ENCODE results near the gene ARHGAP6. TPM values are rescaled to one million over a fixed set of nuclear protein-coding genes. Genes with fewer than 3 reads are reported as not detected.

Gene ARHGAP6
- polyA plus RNA-seq, 1 experiment: 1.3 TPM

DNA sequence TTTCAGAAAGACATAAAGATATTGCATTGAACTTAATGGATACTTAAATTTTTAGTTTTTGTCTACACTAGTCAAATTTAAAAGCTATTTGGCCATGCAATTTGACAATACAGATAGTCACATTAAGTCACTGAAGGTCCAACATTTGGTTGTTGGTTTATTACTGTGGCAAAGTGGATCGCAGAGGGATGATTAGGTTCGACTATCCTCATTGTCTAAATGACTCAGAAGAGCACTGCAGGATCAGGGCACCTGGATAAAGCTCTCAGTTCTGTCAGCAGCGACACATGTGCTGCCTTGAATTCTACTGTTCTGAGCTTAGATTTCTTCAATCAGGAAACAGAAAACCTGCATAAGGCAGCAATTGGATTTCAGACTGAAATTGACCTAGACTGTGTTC is 241.8 kb downstream of the ARHGAP6 start:
- ChIA-PET CTCF (interaction anchor here (1.1 kb wide), 1 partner anchor 43 kb away, joined by 3 read pairs; no protein-coding TSS in a partner anchor), POLR2A (no interaction called here)
- Histone ChIP-seq H3K27me3 (ENCODE audit: control insufficient read depth, insufficient read depth, low read length) (no peaks in the 10 kb centered on the region), H3K36me3 (ENCODE audit: control insufficient read depth, insufficient read depth, low read length) (no peaks in the 10 kb centered on the region), H3K4me3 (ENCODE audit: low read depth, low read length) (no peak overlapping the region)
- TF ChIP-seq, protein P1, sequence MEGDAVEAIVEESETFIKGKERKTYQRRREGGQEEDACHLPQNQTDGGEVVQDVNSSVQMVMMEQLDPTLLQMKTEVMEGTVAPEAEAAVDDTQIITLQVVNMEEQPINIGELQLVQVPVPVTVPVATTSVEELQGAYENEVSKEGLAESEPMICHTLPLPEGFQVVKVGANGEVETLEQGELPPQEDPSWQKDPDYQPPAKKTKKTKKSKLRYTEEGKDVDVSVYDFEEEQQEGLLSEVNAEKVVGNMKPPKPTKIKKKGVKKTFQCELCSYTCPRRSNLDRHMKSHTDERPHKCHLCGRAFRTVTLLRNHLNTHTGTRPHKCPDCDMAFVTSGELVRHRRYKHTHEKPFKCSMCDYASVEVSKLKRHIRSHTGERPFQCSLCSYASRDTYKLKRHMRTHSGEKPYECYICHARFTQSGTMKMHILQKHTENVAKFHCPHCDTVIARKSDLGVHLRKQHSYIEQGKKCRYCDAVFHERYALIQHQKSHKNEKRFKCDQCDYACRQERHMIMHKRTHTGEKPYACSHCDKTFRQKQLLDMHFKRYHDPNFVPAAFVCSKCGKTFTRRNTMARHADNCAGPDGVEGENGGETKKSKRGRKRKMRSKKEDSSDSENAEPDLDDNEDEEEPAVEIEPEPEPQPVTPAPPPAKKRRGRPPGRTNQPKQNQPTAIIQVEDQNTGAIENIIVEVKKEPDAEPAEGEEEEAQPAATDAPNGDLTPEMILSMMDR (IDR thresholded peaks at IDR 0.05; ENCODE audit: insufficient read depth, low read depth, low read length): no peak
- DNase-seq (ENCODE audit: low read depth): no peak

DNA sequence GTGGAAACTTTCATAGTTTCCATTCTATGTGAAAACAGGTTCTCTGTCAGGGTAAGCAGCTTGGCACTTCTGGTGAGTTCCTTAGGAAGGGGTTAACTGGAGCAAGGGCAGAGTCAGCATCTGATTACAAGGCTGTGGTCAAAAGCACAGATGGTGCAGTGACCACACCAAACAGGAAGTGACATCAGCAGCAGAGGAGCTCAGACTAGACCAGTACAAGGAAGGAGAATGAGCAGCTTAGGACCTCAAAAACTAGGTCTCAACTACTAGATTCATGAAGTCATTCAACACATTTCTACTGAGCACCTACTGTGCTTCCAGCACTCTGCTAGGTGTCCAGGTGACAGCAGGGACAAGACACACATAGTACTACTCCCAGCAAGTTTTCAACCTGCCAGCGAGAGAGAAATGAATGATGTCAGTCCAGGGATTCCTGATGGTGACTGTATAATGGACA is 242.3 kb downstream of the ARHGAP6 start:
- DNase-seq (ENCODE audit: low read depth): no peak
- Histone ChIP-seq H3K27me3 (ENCODE audit: control insufficient read depth, insufficient read depth, low read length) (no peaks in the 10 kb centered on the region), H3K36me3 (ENCODE audit: control insufficient read depth, insufficient read depth, low read length) (no peaks in the 10 kb centered on the region), H3K4me3 (ENCODE audit: low read depth, low read length) (no peak overlapping the region)
- ChIA-PET CTCF (interaction anchor here (1.1 kb wide), 1 partner anchor 43 kb away, joined by 3 read pairs; no protein-coding TSS in a partner anchor), POLR2A (no interaction called here)
- TF ChIP-seq, protein P1 (IDR thresholded peaks at IDR 0.05; ENCODE audit: insufficient read depth, low read depth, low read length): no peak

DNA sequence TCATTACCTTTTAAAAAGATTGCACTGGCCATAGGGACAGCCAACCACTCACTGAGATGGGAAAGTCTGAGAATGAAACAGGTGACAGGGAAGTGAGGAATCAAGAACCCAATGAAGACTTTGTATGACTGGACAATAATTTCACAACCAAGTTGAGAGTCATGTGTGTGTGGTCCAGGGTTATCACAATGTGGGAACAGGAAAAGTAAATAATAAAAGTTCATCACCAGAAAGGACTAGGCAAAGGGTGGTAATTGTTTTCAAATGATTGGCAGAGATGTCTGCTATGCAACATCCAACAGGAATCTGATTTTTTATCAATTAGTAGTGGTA is 243.2 kb downstream of the ARHGAP6 start:
- no peaks in the 10 kb centered on the region for H3K27me3 ChIP-seq (ENCODE audit: control insufficient read depth, insufficient read depth, low read length)
- no peaks in the 10 kb centered on the region for H3K36me3 ChIP-seq (ENCODE audit: control insufficient read depth, insufficient read depth, low read length)
- POLR2A ChIA-PET: no interaction called here
- H3K4me3 ChIP-seq (ENCODE audit: low read depth, low read length): no peak overlapping the region
- no peak for DNase-seq (ENCODE audit: low read depth)
- CTCF ChIA-PET: interaction anchor here (1.1 kb wide), 1 partner anchor 20 kb away, joined by 3 read pairs; no protein-coding TSS in a partner anchor
- TF ChIP-seq, protein P1 (IDR thresholded peaks at IDR 0.05; ENCODE audit: insufficient read depth, low read depth, low read length): no peak

DNA sequence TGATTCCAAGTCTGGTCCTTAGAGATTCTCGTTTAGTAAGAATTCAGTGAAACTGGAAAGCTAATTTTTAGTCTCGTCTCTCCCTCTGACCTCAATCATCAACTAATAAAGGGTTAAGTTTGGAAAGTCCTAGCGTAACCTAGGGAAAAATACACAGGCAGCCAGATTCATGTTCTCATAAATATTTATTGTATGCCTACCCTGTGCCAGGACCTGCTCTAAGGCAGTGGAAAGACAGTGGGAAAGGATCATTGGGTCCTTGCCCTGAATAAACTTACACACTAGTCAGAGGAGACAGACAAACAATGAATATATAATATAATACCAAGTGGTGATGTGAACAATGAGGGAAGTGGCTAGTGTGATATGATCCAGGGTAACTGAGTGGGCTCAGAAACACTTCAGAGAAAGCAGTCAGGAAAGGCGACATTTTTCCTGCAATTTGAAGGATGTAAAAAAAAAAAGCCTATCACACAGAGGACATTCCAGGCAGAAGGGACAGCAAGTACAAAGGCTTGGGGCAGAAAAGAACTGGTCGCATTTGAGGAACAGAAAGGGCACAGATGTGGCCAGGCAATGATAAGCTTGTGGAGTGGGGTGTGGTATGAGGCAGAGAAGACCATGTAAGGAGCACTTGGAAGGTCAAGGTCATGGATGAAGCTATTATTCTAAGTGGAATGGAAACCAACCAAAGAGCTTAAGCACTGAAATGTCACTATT is 243.8 kb downstream of the ARHGAP6 start:
- POLR2A ChIA-PET: no interaction called here
- CTCF ChIA-PET: interaction anchor here (1.1 to 1.2 kb wide), 2 partner anchors 19 to 52 kb away, joined by 3 read pairs; no protein-coding TSS in a partner anchor
- TF ChIP-seq, protein P1 (IDR thresholded peaks at IDR 0.05; ENCODE audit: insufficient read depth, low read depth, low read length): no peak
- Histone ChIP-seq H3K27me3 (ENCODE audit: control insufficient read depth, insufficient read depth, low read length) (no peaks in the 10 kb centered on the region), H3K4me3 (ENCODE audit: low read depth, low read length) (no peak overlapping the region), H3K36me3 (ENCODE audit: control insufficient read depth, insufficient read depth, low read length) (no peaks in the 10 kb centered on the region)
- DNase-seq (ENCODE audit: low read depth): no peak

DNA sequence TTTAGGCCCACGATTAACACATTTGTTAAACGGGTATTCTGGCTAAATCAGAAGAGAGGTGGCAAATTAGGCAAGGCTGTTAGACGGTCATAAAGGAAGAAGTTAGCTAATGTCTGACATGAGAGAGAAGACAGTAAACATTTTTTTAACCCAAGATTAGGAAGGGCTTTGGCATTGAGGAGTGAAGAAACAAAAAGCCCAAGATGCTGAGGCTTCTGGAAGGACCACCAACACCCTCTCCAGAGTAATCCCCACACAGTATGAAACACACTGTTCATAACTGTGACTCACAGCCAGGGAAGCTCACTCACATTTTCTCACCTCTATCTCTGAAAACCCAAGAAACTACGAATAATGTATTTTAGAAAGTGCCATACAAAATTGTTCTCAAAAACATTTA is 244.9 kb downstream of the ARHGAP6 start:
- no peak for DNase-seq (ENCODE audit: low read depth)
- ChIA-PET CTCF (interaction anchor here (1.2 kb wide), 1 partner anchor 53 kb away, joined by 3 read pairs; no protein-coding TSS in a partner anchor), POLR2A (no interaction called here)
- no peaks in the 10 kb centered on the region for H3K27me3 ChIP-seq (ENCODE audit: control insufficient read depth, insufficient read depth, low read length)
- no peaks in the 10 kb centered on the region for H3K36me3 ChIP-seq (ENCODE audit: control insufficient read depth, insufficient read depth, low read length)
- TF ChIP-seq, protein P1 (IDR thresholded peaks at IDR 0.05; ENCODE audit: insufficient read depth, low read depth, low read length): no peak
- no peak overlapping the region for H3K4me3 ChIP-seq (ENCODE audit: low read depth, low read length)

All from BJ (cell line).